Smooth muscle cell (in vitro differentiated cells): ENCODE results near the gene PDLIM4. TPM values are rescaled to one million over a fixed set of nuclear protein-coding genes. Genes with fewer than 3 reads are reported as not detected.

ENCODE experiments used
- DNase-seq: peaks from one replicate; lab custom pipeline; 2025; ENCODE audit not compliant: unreplicated experiment; lab: John Stamatoyannopoulos, UW
- H2AFZ ChIP-seq: fragments of 200-600 bp; sonication (generic); 2 replicates; pipeline ENCODE4 v1.6.0; 2016; ENCODE audit warnings: antibody characterized with exemption, low read depth, mild to moderate bottlenecking
- H3F3A ChIP-seq: fragments of 200-600 bp; sonication (generic); 2 replicates; pipeline ENCODE4 v1.6.0; 2017; ENCODE audit warnings: antibody characterized with exemption, low read depth
- H3K27ac ChIP-seq: fragments of 200-600 bp; sonication (generic); 2 replicates; pipeline ENCODE4 v1.5.1; 2016; ENCODE audit warnings: low read depth, mild to moderate bottlenecking
- H3K27me3 ChIP-seq: fragments of 200-600 bp; sonication (generic); 2 replicates; pipeline ENCODE4 v1.6.1; 2016; ENCODE audit warnings: low read depth, mild to moderate bottlenecking
- H3K36me3 ChIP-seq: fragments of 200-600 bp; sonication (generic); 2 replicates; pipeline ENCODE4 v1.5.1; 2016; ENCODE audit warnings: low read depth
- H3K4me1 ChIP-seq: fragments of 200-600 bp; sonication (generic); 2 replicates; pipeline ENCODE4 v1.5.1; 2016; ENCODE audit warnings: low read depth
- H3K4me2 ChIP-seq: fragments of 200-600 bp; sonication (generic); 2 replicates; pipeline ENCODE4 v1.6.0; 2016; ENCODE audit warnings: mild to moderate bottlenecking
- H3K4me3 ChIP-seq: fragments of 200-600 bp; sonication (generic); 2 replicates; pipeline ENCODE4 v1.5.1; 2016; ENCODE audit warnings: mild to moderate bottlenecking
- H3K79me2 ChIP-seq: fragments of 200-600 bp; sonication (generic); 2 replicates; pipeline ENCODE4 v1.6.0; 2016; ENCODE audit warnings: low read depth, mild to moderate bottlenecking
- H3K9ac ChIP-seq: fragments of 200-600 bp; sonication (generic); 2 replicates; pipeline ENCODE4 v1.6.0; 2016; ENCODE audit warnings: low read depth
- H3K9me3 ChIP-seq: fragments of 200-600 bp; sonication (generic); replicated peaks from 2 replicates; pipeline ENCODE4 v1.5.1; 2016; ENCODE audit warnings: low read depth
- H4K20me1 ChIP-seq: fragments of 200-600 bp; sonication (generic); 2 replicates; pipeline ENCODE4 v1.6.0; 2016; ENCODE audit warnings: low read depth
- WGBS: methylation state at CpG from one replicate; pipeline ENCODE4 v1.1.7; 2016; ENCODE audit warnings: low lambda C conversion rate; 5-methylcytosine and 5-hydroxymethylcytosine counted together
- polyA plus RNA-seq: library from polyadenylated mRNA; unstranded; fragments of >200 nt; fragmentation: Nextera tagmentation; extraction: Ambion mirVana; gene quantifications from 2 replicates; pipeline ENCODE4 v1.2.1, GENCODE V29; 2016
- total RNA-seq: library from RNA; depleted of rRNA; stranded (reverse); fragments of >200 nt; gene quantifications from 2 replicates; pipeline ENCODE4 v1.2.3, GENCODE V29; 2014
- TF ChIP-seq, protein P1 (sequence below): fragments of 200-600 bp; sonication (generic); IDR thresholded peaks from 2 replicates; pipeline ENCODE4 v1.5.1; 2017; ENCODE audit warnings: borderline replicate concordance, mild to moderate bottlenecking, antibody characterized with exemption; ENCODE audit not compliant: insufficient read depth, poor library complexity, severe bottlenecking

The PDLIM4 gene
- total and polyA plus RNA-seq, 2 experiments from 2014 or later, result 93.8 to 275 TPM

DNA sequence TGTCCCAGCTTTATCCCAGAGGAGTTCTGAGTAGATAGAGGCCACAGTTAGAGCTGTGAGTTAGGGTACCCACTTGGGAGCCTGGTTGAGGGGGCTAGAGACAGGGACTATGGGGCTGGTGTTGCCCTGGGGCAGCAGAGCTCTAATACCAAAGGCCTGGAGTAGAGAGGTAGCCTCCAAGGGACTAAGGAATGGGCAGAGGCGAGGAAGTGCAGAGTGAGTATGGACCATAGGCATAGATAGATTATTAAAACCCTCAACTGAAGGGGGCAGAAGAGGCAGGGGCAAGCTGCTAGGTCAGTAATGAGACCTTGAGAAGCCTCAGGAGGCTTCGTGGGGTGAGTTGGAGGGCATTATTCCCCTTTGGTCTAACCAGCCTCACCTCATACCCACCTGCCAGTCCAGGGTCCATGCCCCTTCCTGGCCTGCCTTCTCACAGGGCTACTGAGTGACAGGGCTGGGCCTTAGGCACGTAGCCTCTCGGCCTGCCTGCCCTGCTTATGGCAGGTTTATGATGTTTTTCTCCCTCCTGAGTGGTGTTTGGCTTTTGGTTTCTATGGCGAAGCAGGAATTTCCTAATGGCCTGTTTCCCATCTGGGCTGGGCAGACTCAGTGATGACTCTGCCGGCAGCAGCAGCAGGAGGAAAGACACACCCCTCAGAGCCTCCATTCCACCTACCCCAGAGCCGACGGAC, 8.0 kb downstream of the PDLIM4 start:
- peak overlapping the region; percentile 79 for H3K9ac ChIP-seq
- WGBS, result 24% methylated on average over 8 of the region's 8 CpGs
- TF ChIP-seq, protein P1, sequence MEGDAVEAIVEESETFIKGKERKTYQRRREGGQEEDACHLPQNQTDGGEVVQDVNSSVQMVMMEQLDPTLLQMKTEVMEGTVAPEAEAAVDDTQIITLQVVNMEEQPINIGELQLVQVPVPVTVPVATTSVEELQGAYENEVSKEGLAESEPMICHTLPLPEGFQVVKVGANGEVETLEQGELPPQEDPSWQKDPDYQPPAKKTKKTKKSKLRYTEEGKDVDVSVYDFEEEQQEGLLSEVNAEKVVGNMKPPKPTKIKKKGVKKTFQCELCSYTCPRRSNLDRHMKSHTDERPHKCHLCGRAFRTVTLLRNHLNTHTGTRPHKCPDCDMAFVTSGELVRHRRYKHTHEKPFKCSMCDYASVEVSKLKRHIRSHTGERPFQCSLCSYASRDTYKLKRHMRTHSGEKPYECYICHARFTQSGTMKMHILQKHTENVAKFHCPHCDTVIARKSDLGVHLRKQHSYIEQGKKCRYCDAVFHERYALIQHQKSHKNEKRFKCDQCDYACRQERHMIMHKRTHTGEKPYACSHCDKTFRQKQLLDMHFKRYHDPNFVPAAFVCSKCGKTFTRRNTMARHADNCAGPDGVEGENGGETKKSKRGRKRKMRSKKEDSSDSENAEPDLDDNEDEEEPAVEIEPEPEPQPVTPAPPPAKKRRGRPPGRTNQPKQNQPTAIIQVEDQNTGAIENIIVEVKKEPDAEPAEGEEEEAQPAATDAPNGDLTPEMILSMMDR, result no peak
- peak; percentile 27 for DNase-seq
- peaks cover 25% of the 10 kb centered on the region for H3K4me1 ChIP-seq
- peak overlapping the region; percentile 53 for H3K4me2 ChIP-seq
- no peak overlapping the region for H3K4me3 ChIP-seq
- H3K9me3 ChIP-seq, result no peaks in the 10 kb centered on the region
- peaks cover 6% of the 10 kb centered on the region for H3F3A ChIP-seq
- H3K79me2 ChIP-seq, result peaks cover 12% of the 10 kb centered on the region
- no peak overlapping the region for H2AFZ ChIP-seq
- no peaks in the 10 kb centered on the region for H3K27me3 ChIP-seq
- H3K36me3 ChIP-seq, result no peaks in the 10 kb centered on the region
- peak overlapping the region; percentile 94 for H3K27ac ChIP-seq
- peaks cover 78% of the 10 kb centered on the region for H4K20me1 ChIP-seq

DNA sequence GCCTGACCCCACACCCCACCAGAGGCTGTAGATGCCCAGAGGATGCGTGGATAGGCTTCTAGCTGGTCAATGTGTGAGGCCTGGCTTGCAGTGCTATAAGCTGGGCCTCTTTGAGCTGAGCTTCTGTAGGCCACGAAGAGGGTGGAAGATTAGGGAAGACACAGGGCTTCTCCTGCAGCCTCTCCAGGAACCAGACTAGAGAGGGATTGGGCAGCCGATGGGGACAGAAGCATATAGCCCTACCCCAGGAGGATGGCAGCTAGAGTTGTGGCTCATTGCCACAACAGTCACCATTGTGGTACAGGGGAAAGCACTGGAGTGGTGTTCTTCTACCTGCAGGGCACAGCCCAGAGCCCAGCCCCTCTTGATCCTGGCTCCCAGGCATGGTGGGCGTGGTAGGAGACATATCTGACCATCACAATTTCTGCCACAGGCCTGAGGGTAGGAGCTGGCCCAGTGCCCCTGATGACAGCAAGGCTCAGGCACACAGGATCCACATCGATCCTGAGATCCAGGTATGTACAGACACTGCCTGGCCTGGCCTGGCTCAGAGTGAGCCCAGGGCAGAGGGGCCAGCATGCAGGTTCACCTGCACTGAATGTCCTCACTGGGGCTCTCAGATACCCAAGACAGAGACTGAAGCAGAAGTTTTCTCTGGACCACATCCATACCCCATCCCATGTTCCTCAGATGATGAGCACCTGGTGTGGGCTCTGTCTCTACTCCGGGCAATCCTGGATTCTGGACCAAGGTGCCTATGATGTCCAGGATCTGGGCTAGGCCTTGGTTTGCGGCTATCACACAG, 8.7 kb downstream of the PDLIM4 start:
- peaks cover 79% of the 10 kb centered on the region for H4K20me1 ChIP-seq
- TF ChIP-seq, protein P1, result no peak
- H3K4me2 ChIP-seq, result peak overlapping the region; percentile 18
- H3K36me3 ChIP-seq, result no peaks in the 10 kb centered on the region
- DNase-seq, result no peak
- 73% methylated on average over 7 of the region's 7 CpGs for WGBS
- H3K27me3 ChIP-seq, result no peaks in the 10 kb centered on the region
- no peaks in the 10 kb centered on the region for H3K9me3 ChIP-seq
- H3K27ac ChIP-seq, result peak overlapping the region; percentile 94
- H3F3A ChIP-seq, result peaks cover 6% of the 10 kb centered on the region
- peaks cover 8% of the 10 kb centered on the region for H3K79me2 ChIP-seq
- no peak overlapping the region for H2AFZ ChIP-seq
- H3K4me3 ChIP-seq, result no peak overlapping the region
- peak overlapping the region; percentile 65 for H3K9ac ChIP-seq
- H3K4me1 ChIP-seq, result peaks cover 20% of the 10 kb centered on the region

DNA sequence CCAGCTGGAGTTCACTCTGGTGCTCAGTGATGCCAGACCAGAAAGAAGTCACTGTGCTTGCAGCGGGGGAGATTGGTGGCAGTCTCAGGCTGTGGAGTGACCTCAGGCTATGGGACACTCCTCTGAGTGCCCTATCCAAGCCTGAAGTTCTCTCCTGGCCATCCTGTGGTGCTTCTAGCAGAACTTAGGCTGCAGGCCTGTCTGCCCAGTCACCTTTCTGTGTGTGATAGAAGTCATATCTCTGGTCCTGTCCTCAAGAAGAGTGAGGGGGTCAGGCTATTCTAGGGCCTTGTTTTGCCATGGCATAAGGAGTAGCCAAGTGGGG, 9.3 kb downstream of the PDLIM4 start:
- Histone ChIP-seq H3K79me2 (peaks cover 3% of the 10 kb centered on the region), H3K4me3 (no peak overlapping the region), H3K9ac (no peak overlapping the region), H3K36me3 (no peaks in the 10 kb centered on the region), H3K9me3 (no peaks in the 10 kb centered on the region), H3K27me3 (no peaks in the 10 kb centered on the region), H4K20me1 (peaks cover 77% of the 10 kb centered on the region), H2AFZ (no peak overlapping the region), H3K4me1 (peaks cover 19% of the 10 kb centered on the region), H3F3A (peaks cover 6% of the 10 kb centered on the region), H3K4me2 (no peak overlapping the region), H3K27ac (peak overlapping the region; percentile 94)
- DNase-seq, result no peak
- WGBS, result 100% methylated on average over 1 of the region's 1 CpG
- TF ChIP-seq, protein P1, result no peak
